Smooth muscle cell (in vitro differentiated cells): ENCODE results near the gene ROBO3. TPM values are rescaled to one million over a fixed set of nuclear protein-coding genes. Genes with fewer than 3 reads are reported as not detected.

Experiments used
- DNase-seq: peaks from one replicate; lab custom pipeline; 2025; ENCODE audit not compliant: unreplicated experiment; lab: John Stamatoyannopoulos, UW
- H2AFZ ChIP-seq: fragments of 200-600 bp; sonication (generic); 2 replicates; pipeline ENCODE4 v1.6.0; 2016; ENCODE audit warnings: antibody characterized with exemption, low read depth, mild to moderate bottlenecking
- H3F3A ChIP-seq: fragments of 200-600 bp; sonication (generic); 2 replicates; pipeline ENCODE4 v1.6.0; 2017; ENCODE audit warnings: antibody characterized with exemption, low read depth
- H3K27ac ChIP-seq: fragments of 200-600 bp; sonication (generic); 2 replicates; pipeline ENCODE4 v1.5.1; 2016; ENCODE audit warnings: low read depth, mild to moderate bottlenecking
- H3K27me3 ChIP-seq: fragments of 200-600 bp; sonication (generic); 2 replicates; pipeline ENCODE4 v1.6.1; 2016; ENCODE audit warnings: low read depth, mild to moderate bottlenecking
- H3K36me3 ChIP-seq: fragments of 200-600 bp; sonication (generic); 2 replicates; pipeline ENCODE4 v1.5.1; 2016; ENCODE audit warnings: low read depth
- H3K4me1 ChIP-seq: fragments of 200-600 bp; sonication (generic); 2 replicates; pipeline ENCODE4 v1.5.1; 2016; ENCODE audit warnings: low read depth
- H3K4me2 ChIP-seq: fragments of 200-600 bp; sonication (generic); 2 replicates; pipeline ENCODE4 v1.6.0; 2016; ENCODE audit warnings: mild to moderate bottlenecking
- H3K4me3 ChIP-seq: fragments of 200-600 bp; sonication (generic); 2 replicates; pipeline ENCODE4 v1.5.1; 2016; ENCODE audit warnings: mild to moderate bottlenecking
- H3K79me2 ChIP-seq: fragments of 200-600 bp; sonication (generic); 2 replicates; pipeline ENCODE4 v1.6.0; 2016; ENCODE audit warnings: low read depth, mild to moderate bottlenecking
- H3K9ac ChIP-seq: fragments of 200-600 bp; sonication (generic); 2 replicates; pipeline ENCODE4 v1.6.0; 2016; ENCODE audit warnings: low read depth
- H3K9me3 ChIP-seq: fragments of 200-600 bp; sonication (generic); replicated peaks from 2 replicates; pipeline ENCODE4 v1.5.1; 2016; ENCODE audit warnings: low read depth
- H4K20me1 ChIP-seq: fragments of 200-600 bp; sonication (generic); 2 replicates; pipeline ENCODE4 v1.6.0; 2016; ENCODE audit warnings: low read depth
- CTCF ChIP-seq: fragments of 200-600 bp; sonication (generic); IDR thresholded peaks from 2 replicates; pipeline ENCODE4 v1.5.1; 2017; ENCODE audit warnings: borderline replicate concordance, mild to moderate bottlenecking, antibody characterized with exemption; ENCODE audit not compliant: insufficient read depth, poor library complexity, severe bottlenecking
- WGBS: methylation state at CpG from one replicate; pipeline ENCODE4 v1.1.7; 2016; ENCODE audit warnings: low lambda C conversion rate; 5-methylcytosine and 5-hydroxymethylcytosine counted together
- polyA plus RNA-seq: library from polyadenylated mRNA; unstranded; fragments of >200 nt; fragmentation: Nextera tagmentation; extraction: Ambion mirVana; gene quantifications from 2 replicates; pipeline ENCODE4 v1.2.1, GENCODE V29; 2016
- total RNA-seq: library from RNA; depleted of rRNA; stranded (reverse); fragments of >200 nt; gene quantifications from 2 replicates; pipeline ENCODE4 v1.2.3, GENCODE V29; 2014

ROBO3 gene
- total and polyA plus RNA-seq, 2 experiments from 2014 or later = 8.9 to 12.8 TPM

GRCh38 chr11:124872741-124873140, 7.5 kb downstream of the ROBO3 start:
- DNase-seq = no peak
- no peak overlapping the region for H3K4me3 ChIP-seq
- no peak overlapping the region for H3K4me2 ChIP-seq
- no peak for TF ChIP-seq CTCF
- no peaks in the 10 kb centered on the region for H3K9me3 ChIP-seq
- 38% methylated on average over 9 of the region's 9 CpGs for WGBS
- H3K9ac ChIP-seq = no peak overlapping the region
- no peak overlapping the region for H3K27ac ChIP-seq
- no peaks in the 10 kb centered on the region for H3K4me1 ChIP-seq
- H2AFZ ChIP-seq = no peak overlapping the region
- H4K20me1 ChIP-seq = no peaks in the 10 kb centered on the region
- peaks cover 82% of the 10 kb centered on the region for H3K27me3 ChIP-seq
- no peaks in the 10 kb centered on the region for H3K79me2 ChIP-seq
- H3K36me3 ChIP-seq = no peaks in the 10 kb centered on the region
- no peaks in the 10 kb centered on the region for H3F3A ChIP-seq

- no peak overlapping the region for H3K27ac ChIP-seq
- H3K79me2 ChIP-seq = no peaks in the 10 kb centered on the region
- H3F3A ChIP-seq = no peaks in the 10 kb centered on the region
- peaks cover 70% of the 10 kb centered on the region for H3K27me3 ChIP-seq
- no peaks in the 10 kb centered on the region for H4K20me1 ChIP-seq
- no peaks in the 10 kb centered on the region for H3K36me3 ChIP-seq
- 83% methylated on average over 8 of the region's 8 CpGs for WGBS
- no peak for TF ChIP-seq CTCF
- H3K4me1 ChIP-seq = no peaks in the 10 kb centered on the region
- H2AFZ ChIP-seq = no peak overlapping the region
- no peak overlapping the region for H3K4me3 ChIP-seq
- no peaks in the 10 kb centered on the region for H3K9me3 ChIP-seq
- H3K4me2 ChIP-seq = no peak overlapping the region
- no peak overlapping the region for H3K9ac ChIP-seq
- DNase-seq = no peak
Observed at GRCh38 chr11:124873951-124874350, 8.7 kb downstream of the ROBO3 start.

- no peak for DNase-seq
- H3F3A ChIP-seq = no peaks in the 10 kb centered on the region
- no peak overlapping the region for H3K27ac ChIP-seq
- peaks cover 63% of the 10 kb centered on the region for H3K27me3 ChIP-seq
- TF ChIP-seq CTCF = no peak
- H3K9ac ChIP-seq = no peak overlapping the region
- H3K4me1 ChIP-seq = no peaks in the 10 kb centered on the region
- H3K9me3 ChIP-seq = no peaks in the 10 kb centered on the region
- H3K4me3 ChIP-seq = no peak overlapping the region
- no peaks in the 10 kb centered on the region for H3K36me3 ChIP-seq
- no peak overlapping the region for H3K4me2 ChIP-seq
- no peak overlapping the region for H2AFZ ChIP-seq
- 92% methylated on average over 7 of the region's 7 CpGs for WGBS
- H3K79me2 ChIP-seq = no peaks in the 10 kb centered on the region
- H4K20me1 ChIP-seq = no peaks in the 10 kb centered on the region
Observed at GRCh38 chr11:124874571-124875255, 9.5 kb downstream of the ROBO3 start.

GRCh38 chr11:124875401-124875800, 10.2 kb downstream of the ROBO3 start:
- no peaks in the 10 kb centered on the region for H3K79me2 ChIP-seq
- H3K36me3 ChIP-seq = no peaks in the 10 kb centered on the region
- peak overlapping the region; percentile 67 for H2AFZ ChIP-seq
- H3K27ac ChIP-seq = no peak overlapping the region
- H3K4me1 ChIP-seq = no peaks in the 10 kb centered on the region
- peak overlapping the region; percentile 81 for H3K4me2 ChIP-seq
- peak overlapping the region; percentile 59 for H3K4me3 ChIP-seq
- no peak for DNase-seq
- H3K9ac ChIP-seq = no peak overlapping the region
- no peaks in the 10 kb centered on the region for H3K9me3 ChIP-seq
- no peaks in the 10 kb centered on the region for H3F3A ChIP-seq
- 61% methylated on average over 3 of the region's 3 CpGs for WGBS
- TF ChIP-seq CTCF = no peak
- H3K27me3 ChIP-seq = peaks cover 56% of the 10 kb centered on the region
- no peaks in the 10 kb centered on the region for H4K20me1 ChIP-seq
